Measurements from ENCODE around the gene TMEM74B.

GRCh38 chr20:1207293-1207878 is 22.6 kb upstream of the TMEM74B start:
- no peak for TF ChIP-seq CTCF (IDR thresholded peaks at IDR 0.05)
- TF ChIP-seq EP300 (IDR thresholded peaks at IDR 0.05): no peak
- no peak for TF ChIP-seq POLR2A (IDR thresholded peaks at IDR 0.05; ENCODE audit: low read depth)
